ENCODE measurements around the gene KAZN.

The KAZN gene

GRCh38 chr1:14925336-14926136 lies 327.1 kb downstream of the KAZN start:
- no peak for DNase-seq

DNA sequence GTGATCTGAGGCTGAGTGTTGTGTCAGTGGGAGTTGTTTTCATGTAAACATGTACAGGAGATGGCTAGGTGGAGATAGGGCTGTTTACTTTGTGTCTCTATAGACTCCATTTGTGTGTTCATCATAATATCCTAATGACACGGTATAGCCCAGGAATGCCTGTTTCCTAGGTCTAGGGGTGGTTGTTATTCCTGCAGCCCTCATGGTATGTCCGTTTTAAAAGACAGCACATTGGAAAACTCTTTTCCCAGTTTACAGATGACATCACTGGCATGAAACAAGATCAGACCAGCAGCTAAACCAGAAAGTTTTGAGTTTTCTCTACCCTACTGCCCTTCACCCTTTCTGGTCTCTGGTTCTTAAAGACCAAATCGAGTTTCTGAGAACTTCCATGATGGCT lies 327.7 kb downstream of the KAZN start:
- no peak for DNase-seq

DNA sequence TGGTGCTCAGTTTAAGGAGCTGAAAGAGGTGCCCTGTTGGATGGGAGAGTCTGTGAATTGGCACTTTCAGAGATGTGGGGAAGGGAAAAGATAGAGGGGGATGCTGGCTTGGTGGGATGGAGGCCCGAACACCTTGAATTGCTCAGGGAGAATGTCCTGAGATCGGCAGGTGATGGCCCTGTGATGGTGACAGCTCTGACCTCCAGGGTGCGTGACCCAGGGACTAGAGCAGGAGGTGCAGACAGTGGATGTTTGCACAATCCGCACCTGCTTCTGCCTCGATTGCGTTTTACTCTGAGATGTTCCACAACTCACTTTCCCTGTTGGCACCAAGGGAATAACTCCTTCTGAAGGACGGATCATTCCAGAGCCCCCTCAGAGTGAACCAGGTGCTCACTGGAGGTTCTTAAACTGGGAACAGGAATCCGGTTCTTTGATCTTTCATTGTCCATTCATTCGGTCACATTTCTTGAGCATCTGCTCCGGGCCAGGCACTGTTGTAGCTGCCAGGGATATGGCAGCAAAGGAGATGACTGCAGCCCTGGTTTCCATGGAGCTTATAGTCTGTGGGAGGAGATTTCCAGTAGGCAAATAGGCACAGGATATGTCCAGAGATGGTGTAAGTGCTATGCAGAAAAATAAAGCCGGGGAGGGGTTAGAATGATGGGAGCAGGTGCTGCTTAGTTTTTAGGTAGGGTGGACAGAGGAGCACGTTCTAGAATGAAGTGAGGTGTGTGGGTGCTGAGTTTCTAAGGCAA lies 328.5 kb downstream of the KAZN start:
- no peak for DNase-seq

DNA sequence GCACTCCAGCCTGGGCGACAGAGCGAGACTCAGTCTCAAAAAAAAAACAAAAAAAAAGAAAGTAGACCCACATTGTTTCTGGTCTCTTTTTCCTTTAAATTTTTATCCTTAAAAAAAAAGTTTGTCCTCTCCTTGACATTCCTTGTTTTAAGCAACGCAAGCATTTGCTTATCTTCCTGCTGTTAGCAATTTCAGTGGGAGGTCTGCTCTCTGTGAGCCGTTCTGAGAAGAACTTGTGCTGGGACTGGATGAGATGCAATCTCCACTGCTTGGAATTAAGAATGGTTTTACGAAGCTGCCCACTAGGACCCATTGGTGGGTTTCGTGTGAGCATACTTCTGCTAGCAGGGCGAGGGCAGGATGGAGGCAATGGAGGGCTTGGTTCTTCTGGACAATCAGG lies 329.9 kb downstream of the KAZN start:
- no peak for DNase-seq

GRCh38 chr1:14928886-14929546 lies 330.5 kb downstream of the KAZN start:
- no peak for DNase-seq

DNA sequence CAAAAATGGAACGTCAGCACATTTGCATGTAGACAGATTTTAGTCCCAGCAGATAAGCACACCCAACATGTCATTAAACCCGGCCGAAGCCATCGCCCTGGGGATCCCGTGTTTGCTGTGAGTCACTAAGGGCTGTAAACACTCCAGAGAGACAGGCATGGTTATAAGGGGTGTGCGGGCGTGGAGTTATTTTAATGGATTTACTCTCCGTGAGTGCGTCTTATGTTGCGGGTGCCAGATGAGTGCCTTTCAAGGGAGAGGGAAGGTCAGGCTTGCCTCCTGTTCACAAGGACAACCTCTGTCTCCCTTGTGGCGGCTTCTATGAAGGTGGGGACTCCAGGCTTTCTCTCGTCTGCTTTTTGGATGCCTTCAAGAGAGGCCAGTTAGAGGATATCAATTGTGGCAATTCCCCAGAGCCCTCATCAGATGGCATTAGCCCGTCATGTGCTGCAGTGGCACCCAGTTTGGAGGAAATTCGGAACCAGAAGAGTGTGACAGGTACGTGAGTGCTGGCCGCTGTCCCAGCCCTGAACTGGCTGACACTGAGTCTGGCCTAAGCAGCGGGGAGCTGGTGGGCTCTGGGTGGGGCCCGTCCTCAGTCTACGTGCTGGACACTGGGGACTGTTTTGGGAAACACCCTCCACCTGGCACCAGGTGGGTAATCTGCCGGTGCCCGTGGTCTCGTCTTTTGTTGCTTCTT lies 331.2 kb downstream of the KAZN start:
- DNase-seq: no peak

DNA sequence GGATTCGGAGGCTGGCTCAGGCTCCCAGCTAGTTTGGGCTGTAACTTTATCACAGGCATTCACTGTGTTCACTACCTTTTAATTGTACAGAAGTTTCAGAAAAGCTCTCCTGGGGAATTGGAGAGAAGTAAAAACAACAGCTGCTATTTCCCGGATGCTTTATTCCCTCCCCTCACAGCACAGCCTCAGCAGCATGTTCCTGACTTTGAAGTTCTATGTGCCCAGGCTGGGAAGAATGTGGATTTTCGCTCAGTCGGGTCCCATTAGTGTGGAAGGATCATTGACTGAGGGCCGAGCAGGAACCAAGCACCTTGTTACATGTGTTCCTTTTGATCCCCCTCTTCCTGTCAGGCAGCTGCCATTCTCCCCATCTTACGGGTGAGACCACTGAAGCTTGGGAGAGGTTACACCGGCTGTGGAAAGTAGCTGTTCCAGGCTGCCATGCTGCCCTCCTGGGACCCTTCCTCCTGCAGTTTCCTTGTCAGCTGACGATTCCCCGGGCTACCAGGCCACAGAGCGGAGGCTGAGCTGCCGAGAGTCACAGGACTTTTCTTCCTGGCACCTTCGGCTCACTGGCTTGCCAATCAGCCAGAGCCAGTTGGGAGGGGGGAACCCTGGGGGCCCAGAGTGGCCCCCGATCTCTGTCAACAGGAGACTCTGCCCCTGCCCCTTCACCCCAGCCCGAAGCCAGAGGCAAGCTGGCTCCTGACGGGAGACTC lies 331.9 kb downstream of the KAZN start:
- DNase-seq: no peak

- DNase-seq: no peak
These were observed 333.7 kb downstream of the KAZN start for GRCh38 chr1:14932034-14932638.

DNA sequence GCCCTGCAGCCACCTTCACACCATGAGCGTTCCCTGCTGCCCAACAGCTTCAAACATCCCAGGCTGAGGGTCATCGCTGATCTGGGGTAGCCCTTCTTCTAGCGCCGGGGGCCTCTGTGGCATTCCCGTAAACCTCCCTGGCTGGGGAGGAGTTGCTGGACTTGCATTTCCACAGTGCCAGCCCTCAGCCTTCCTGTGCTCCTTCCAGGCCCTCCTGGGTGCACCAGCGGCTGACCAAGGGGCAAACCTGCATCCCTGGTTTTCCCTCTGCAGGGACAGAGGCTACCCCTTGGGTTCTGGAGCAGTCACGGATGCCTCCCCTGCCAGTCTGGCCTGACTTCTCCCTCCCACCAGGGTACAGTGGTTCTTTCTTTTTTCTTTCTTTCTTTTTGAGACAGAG lies 336.4 kb downstream of the KAZN start:
- DNase-seq: no peak

DNA sequence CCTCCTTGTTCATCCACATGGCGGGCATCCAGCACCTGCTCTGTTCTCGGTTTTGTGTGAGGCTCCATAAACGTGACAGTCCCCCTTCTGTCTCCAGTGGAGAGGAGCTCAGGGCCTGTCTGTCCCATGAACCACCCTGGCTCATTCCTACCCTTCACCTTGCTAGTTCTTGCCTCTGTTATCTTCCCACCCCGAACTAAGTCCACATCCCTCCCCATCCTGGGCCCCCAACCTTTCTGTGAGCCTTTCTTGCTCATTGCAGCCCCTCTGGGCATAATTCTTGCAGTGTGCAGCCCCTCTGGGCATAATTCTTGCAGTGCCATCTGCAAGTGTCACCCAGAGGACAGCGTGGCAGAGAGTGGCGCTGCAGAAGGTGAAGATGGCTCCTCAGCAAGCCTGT lies 338.3 kb downstream of the KAZN start:
- no peak for DNase-seq

- DNase-seq: no peak
These were observed 338.9 kb downstream of the KAZN start for GRCh38 chr1:14937288-14937949.

- no peak for DNase-seq
These were observed 341.2 kb downstream of the KAZN start for GRCh38 chr1:14939527-14940284.

- no peak for DNase-seq
These were observed 341.9 kb downstream of the KAZN start for GRCh38 chr1:14940285-14940870.

DNA sequence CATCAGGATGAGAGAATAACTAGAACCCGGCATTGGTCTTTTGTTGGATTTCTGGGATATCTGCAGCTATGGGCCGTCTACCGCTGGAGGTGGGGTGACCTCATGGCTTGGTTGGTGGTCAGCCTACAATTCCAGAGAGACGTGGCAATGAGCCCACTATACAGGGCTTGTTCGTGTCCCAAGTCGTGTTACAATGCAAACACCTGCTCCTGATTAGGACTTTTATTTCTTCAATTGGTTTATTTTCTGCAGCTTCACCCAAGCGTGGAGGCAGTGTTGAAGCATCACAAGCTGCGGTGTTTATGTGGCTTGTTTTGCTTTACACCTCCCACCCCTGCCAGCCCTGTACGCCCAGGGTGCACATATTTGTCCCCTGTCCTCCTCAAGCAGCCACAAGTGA lies 343.4 kb downstream of the KAZN start:
- DNase-seq: no peak

GRCh38 chr1:14944471-14944985 lies 346.0 kb downstream of the KAZN start:
- DNase-seq: no peak

DNA sequence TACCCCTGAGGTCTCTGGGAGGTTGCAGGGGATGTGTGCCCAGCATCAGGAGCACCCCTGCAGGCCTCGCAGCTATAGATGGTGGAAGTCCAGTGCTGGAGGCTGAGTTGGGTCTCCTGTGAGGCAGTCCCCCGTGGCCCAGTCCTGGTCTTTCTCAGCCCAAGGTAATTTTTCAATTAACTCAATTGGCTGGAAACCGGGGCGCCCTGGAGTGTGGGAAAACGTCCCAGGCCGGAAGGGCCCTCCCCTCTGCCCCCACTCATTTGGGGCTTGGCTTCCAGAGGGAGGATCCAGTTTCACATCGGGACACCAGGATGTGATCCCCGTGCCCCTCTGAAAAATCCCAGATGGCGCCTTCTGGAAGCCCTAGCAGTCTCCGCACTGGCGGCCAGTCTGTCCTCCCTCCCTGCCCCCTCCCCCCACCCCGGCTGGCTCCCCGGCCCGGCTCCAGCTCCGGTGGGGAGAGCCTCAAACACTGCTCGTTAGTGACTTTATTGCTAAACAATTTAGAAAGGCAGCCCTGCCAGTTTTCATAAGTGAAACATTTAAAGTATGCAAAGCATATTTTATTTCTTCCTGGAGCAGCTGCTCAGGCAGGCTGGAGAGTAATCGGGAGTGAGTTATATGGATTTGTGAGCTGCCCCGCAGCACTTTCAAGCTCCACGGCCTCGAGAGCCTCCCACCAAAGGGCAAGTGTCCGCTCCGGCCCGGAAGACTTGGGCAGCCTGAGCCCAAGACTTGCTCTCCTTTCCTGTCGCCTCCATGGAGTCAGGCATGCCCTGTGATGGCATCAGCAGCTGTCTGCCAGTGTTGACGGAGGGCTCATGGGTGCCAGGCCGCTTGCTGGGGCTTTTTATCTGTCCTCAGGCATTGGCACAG lies 346.9 kb downstream of the KAZN start:
- DNase-seq: no peak

GRCh38 chr1:14946011-14946359 lies 347.5 kb downstream of the KAZN start:
- no peak for DNase-seq

- no peak for DNase-seq
These were observed 348.3 kb downstream of the KAZN start for GRCh38 chr1:14946684-14947238.

DNA sequence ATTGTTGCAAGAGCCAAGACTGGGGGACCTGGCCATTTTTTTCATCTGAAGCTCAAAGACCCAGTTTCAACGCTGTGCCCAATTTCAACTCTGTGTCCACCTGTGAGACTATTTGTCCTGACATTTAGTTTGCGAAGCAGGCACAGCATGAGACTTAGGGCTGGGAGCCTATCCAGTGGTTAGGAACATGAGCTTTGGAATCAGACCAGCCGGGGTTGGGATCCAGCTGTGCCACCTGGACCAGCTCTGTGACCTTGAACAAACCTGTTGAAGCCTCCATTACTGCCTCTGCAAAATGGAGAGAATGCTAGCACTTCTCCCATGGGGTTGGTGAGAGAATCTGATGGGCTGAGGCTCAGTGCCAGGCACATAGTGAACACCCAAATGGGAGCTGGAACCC lies 348.9 kb downstream of the KAZN start:
- no peak for DNase-seq

Data from activated CD8-positive, alpha-beta memory T cell treated with anti-CD3 and anti-CD28 coated beads for 24 hours (primary cell).